ENCODE measurements around the gene TMEM30A. TPM values are rescaled to one million over a fixed set of nuclear protein-coding genes. Genes with fewer than 3 reads are reported as not detected.

Gene TMEM30A
- total RNA-seq, 1 donor from 2014 or later, result 112 TPM

Other genes with a start within 250 kb of the TMEM30A start
- not detected in 2 replicates for gene COL12A1, start 78.7 kb downstream of the TMEM30A start, total RNA-seq
- gene COX7A2, start 41.0 kb downstream of the TMEM30A start, total RNA-seq, result 423 and 440 TPM in 2 replicates
- gene FILIP1, start 209.0 kb upstream of the TMEM30A start, total RNA-seq, result not detected in 2 replicates